SK-N-DZ (cell line): ENCODE measurements around the gene LCTL.
"Not testable (repeated sequence)": the region's sequence is repeated elsewhere in the genome, so short reads cannot be mapped to it uniquely, and the experiment has no call there.

ENCODE experiments used
- DNase-seq: peaks from one replicate; pipeline ENCODE4 v3.0.0-alpha.2; 2015; ENCODE audit warnings: low spot score

LCTL gene

DNA sequence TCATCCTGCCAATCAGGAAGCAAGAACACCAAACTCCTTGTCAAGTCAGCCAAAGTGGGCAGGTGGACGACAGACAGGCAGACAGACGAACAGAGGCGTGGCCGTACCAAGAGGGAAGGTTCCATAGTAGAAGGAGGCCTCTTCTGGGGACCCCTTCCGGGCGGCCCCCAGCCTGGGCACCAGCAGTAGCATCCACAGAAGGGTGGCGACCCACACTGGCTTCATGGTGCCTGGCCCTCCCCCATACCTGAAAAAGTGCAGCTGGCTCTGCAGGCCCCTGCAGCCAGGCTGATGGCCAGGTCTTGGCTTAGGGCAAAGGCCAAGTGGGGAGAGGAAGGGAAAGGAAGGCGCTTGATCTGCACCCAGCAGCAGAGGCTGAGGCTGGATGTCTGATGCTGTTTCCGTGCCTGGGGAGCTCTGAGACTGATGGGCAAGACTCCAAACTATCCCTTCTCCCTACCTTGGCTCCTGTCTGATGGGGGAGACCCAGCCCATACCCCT lies 607 bp downstream of the LCTL start:
- no peak for DNase-seq

- no peak for DNase-seq
Observed at GRCh38 chr15:66564136-66565041, 1.4 kb downstream of the LCTL start.

GRCh38 chr15:66563566-66564110 lies 2.2 kb downstream of the LCTL start:
- no peak for DNase-seq

GRCh38 chr15:66563126-66563525 lies 2.7 kb downstream of the LCTL start:
- no peak for DNase-seq

DNA sequence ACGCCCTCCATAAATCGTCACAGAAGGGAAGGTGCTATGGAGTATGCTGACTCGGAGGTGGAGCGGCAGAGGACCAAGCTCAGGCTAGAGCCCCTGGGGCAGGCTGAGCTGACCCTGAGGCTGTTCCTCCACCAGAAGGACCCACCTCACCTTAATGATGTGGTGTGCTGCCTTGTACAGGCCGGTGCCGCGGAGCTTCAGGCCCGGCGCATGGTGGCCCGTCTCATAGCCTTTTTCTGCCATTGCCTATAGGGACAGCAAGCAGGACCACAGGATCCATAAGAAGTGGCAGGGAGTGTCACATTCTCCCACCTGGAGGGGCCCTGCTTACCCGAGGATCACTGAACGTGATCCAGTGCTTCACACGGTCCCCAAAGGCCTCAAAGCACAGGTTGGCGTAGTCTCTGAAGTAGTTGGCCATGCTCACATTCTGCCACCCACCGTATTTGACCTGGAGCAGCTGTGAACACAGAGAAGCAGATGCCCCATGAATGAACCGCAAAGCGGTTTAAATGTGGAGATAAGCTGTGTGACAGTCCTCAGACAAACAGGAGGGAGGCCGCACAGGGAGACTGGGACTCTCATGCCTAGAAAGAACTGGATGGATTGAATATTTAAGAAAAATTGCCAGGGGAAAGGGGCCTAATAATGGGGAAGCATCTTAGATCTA lies 4.8 kb downstream of the LCTL start:
- no peak for DNase-seq

- no peak for DNase-seq
Observed at GRCh38 chr15:66558271-66558670, 7.5 kb downstream of the LCTL start.

DNA sequence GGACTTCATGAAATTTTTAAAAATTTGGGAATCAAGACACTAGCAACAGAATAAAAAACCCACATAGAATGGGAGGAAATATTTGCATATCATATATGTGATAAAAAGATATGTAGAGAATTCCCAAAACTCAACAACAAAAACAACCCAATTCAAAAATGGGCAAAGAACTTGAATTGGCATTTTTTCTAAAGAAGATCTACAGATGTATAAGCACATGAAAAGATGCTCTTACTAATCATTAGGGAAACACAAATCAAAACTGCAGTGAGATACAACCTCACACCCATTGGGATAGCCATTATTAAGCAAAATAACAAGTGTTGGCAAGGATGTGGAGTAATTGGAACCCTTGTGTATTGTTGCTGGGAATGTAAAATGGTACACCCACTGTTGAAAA lies 10.1 kb downstream of the LCTL start:
- DNase-seq: no peak

GRCh38 chr15:66545255-66545654 lies 20.5 kb downstream of the LCTL start:
- no peak for DNase-seq

GRCh38 chr15:66542896-66543295 lies 22.9 kb downstream of the LCTL start:
- no peak for DNase-seq

DNA sequence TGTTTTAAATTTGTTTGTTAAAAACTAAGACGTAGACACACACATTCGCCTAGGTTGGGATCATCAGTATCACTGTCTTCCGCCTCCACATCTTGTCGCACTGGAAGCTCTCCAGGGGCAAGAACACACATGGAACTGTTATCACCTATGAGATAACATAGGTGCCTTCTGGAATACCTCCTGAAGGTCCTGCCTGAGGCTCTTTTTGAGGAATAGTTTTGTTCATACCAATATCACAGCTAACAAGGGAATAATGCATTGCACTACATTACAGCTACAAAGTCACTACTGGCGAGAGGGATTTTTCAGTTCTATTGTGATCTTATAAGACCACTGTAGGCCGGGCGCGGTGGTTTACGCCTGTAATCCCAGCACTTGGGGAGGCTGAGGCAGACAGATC lies 30.7 kb downstream of the LCTL start:
- DNase-seq: no peak

DNA sequence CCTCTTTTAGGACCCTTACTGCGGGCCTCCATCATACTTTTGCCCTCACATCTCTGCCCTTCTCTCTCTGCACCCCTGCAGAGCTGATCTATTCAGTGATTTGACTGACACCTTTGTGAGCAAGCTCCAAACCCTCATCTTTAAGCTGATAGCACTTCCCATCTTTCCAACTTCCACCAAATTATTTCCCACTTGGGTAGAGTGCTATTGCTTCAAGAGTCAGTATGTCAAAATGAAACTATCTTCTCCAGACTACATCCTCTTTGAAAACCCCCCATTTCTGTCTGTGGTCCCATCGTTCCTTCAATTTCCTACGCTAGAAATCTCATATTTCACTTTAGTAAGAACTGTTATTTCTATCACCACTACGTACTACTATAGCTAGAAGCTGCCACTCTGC lies 41.0 kb downstream of the LCTL start:
- no peak for DNase-seq

- DNase-seq: no peak
Observed at GRCh38 chr15:66523926-66524325, 41.9 kb downstream of the LCTL start.

DNA sequence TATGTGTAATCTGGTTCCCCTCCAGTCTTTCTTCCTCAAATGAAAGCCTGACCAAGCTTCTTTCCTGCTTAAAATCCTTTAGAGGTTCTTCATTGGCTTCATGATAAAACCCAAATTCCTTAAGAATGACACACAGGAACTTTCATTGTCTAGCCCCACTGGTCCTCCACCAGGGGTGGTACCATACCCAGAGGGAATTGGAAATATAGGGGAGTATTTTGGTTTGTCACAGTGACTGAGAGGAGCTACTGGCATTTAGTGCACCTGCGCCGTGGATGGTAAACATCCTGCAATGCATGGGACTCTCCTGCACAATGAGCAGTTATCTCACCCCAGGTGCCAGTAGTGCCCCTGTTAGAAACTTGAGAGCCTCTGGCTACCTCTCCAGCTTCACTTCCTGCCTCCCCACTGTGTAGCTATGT lies 49.9 kb downstream of the LCTL start:
- no peak for DNase-seq

- DNase-seq: no peak
Observed at GRCh38 chr15:66514586-66514985, 51.2 kb downstream of the LCTL start.

- DNase-seq: no peak
Observed at GRCh38 chr15:66508293-66508883, 57.4 kb downstream of the LCTL start.

DNA sequence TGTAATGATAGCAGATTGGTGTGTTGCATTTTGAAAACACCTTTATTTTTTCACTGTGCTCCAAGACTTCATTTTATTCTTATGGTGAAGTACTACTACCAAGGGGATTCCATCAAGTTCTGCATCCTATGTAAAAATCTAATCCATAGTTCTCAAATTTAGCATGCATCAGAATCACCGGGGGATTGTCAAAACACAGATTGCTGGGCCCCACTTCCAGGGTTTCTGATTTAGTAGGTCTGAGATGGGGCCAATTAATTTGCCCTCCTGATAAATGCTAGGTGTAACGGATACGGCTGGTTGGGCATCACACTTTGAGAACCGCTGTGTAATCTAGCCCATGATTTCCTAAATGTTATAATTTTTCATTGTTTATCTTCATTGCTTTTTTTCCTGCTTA lies 60.0 kb downstream of the LCTL start:
- DNase-seq: no peak

DNA sequence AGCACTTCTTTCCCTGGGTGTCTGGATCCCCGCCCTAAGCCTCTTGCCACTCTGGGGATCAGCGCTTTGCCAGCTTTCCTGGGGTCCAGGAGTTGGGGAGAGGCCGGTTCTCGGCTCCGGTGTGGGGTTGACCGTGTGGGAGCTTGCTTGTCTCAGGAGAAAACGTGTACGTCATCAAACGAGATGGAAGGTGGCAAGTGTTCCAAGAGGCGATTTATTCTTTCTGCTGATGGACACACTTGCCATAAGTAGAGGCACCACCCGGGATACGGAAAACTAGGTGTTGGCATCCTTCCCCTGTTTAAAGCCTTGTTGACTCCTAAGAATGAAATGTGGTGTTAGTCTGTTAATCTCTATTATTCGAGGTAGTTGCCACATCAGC lies 60.4 kb downstream of the LCTL start:
- no peak for DNase-seq

DNA sequence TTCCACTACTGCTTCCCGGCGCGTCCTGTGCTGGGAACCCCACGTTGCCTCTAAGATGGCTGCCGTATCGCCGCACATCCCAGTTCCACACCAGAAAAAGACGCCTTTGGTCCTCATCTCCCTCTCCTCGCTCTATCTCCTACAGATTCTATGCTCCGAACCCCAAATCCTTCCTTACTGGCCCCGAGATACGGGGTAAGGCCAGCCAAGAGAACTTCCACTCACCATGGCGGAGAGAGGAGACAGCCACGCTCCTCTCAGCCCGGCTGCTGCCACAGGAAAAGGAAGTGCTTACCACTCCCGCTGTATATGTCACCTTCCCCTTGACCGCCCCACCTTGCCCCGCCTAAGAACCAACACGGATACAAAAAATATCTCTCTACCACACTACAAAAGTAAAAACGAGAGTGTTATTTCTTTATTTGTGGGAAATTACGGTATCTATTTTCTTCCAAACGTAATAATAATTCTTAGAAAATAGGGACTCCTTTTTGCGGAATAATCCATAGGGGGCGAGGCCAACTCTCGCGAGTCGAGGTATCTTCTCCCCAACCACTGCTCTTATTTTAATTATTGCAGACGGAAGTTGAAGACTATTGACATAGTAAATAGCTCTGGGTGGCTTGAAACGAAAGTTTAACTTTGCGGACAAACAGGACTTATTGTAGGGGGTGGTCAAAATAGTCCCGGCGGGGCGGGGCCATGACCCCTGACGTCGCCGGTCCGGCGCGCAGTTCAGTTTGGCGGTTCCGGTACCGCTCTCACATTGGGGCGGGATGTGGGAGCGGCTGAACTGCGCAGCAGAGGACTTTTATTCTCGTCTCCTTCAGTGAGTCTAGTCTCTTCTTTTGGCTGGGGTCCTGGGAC lies 61.0 kb downstream of the LCTL start, which contains the start of the genes RPL4 and ZWILCH:
RPL4 (minus strand) TSS at position 293 of the 867 bp plus-strand sequence; CDS start at position 228, 65 bp downstream.
ZWILCH (plus strand) TSS at position 764 of the 867 bp plus-strand sequence; CDS start at position 777, 13 bp downstream.
- peak; percentile 86 for DNase-seq

- DNase-seq: no peak
Observed at GRCh38 chr15:66503780-66504562, 61.8 kb downstream of the LCTL start.

GRCh38 chr15:66503041-66503648 lies 62.7 kb downstream of the LCTL start:
- not testable (repeated sequence) for DNase-seq
